ENCODE results near the gene NOXO1. TPM values are rescaled to one million over a fixed set of nuclear protein-coding genes. Genes with fewer than 3 reads are reported as not detected.
"Not testable (repeated sequence)": the region's sequence is repeated elsewhere in the genome, so short reads cannot be mapped to it uniquely, and the experiment has no call there.

NOXO1 gene
- total RNA-seq, 1 donor from 2014 or later = 0.13 TPM

DNA sequence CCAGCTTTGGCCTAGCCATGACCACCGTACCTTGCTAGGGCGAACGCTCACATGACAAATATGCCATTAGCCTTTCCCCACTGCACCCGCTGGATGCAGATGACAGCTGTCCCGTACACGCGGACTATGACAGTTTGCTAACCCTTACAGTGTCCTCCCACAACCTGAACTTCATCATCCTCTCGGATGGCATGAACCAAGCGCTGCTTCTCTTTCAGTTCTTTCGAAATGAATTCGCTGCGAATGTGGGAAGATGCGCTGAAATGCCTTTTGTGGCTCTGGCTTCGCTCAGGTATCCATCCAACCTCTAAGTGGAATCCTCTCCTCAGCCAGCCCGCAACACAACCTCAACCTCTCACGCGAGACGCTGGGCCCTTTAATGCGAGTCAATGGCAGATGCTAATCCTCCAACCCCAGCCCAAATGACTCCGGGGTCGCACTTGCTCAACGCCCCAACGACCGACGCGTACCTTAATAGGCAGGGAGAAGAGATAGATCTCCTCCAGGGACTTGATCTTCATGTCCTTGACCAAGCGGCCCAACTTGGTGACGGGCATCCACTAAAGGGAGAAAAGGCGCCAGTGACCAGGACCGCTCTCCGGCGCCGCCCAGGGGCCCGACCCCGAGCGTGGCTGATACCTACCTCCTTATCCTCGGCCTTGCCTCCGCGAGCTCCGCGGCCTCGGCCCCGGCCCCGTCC lies 17.3 kb downstream of the NOXO1 start:
- DNase-seq (ENCODE audit: low read depth in 2 of 2) = peak in 1 of 2 donors; percentile 57

DNA sequence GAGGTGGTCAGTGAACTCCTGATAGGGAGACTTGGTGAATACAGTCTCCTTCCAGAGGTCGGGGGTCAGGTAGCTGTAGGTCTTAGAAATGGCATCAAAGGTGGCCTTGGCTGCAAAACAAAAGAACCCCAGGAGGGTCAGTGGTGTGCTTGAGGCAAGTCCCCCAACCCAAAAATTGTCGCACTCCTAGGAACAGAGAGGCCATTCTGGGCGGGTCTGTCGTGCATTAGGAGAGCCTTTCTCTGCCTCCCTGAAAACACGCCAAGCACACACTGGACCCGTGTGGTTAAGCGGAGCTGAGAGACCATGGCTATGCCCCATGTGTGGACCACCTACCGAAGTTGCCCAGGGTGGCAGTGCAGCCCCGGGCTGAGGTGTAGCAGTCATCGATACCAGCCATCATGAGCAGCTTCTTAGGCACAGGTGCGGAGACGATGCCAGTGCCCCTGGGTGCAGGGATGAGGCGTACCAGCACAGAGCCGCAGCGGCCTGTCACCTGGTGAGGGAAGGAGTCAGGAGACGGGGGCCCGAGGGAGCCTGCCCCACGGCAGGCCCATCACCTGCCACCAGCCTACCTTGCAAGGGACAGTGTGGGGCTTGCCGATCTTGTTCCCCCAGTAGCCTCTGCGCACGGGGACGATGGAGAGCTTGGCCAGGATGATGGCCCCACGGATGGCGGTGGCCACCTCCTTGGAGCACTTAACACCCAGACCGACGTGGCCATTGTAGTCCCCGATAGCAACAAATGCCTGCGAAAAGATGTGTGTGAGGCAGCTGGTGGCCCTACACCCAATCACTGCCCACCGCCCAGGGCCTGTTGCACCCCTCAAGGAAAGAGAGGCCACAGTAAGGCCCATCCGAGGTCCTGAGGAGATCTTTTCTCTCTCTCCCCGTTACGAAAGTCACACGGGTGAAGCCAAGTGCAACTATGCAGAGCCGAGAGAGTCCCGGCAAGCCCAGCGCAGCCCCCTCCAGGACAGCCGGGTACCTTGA lies 18.8 kb downstream of the NOXO1 start:
- DNase-seq (ENCODE audit: low read depth in 2 of 2) = not testable (repeated sequence)

DNA sequence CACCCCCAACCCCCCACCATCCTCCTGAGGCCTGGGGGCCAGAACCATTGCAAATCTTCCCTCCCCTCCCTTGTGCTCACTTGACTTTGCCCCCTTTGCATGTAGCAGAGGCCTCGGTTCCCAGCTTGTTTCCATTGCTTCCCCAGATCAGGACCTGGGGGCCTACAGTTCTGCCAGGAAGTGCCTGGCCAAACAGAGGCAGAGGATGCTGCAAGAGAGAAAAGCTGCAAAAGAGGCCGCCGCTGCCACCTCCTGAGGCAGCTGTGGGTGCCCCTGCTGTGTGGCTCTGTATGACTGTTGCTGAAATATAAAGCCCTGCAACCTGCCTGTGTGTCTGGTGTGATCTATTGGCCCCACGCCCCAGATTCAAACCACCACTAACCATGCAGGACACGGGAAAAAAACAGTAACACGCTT lies 19.6 kb downstream of the NOXO1 start:
- DNase-seq (ENCODE audit: low read depth in 2 of 2) = no peak

DNA sequence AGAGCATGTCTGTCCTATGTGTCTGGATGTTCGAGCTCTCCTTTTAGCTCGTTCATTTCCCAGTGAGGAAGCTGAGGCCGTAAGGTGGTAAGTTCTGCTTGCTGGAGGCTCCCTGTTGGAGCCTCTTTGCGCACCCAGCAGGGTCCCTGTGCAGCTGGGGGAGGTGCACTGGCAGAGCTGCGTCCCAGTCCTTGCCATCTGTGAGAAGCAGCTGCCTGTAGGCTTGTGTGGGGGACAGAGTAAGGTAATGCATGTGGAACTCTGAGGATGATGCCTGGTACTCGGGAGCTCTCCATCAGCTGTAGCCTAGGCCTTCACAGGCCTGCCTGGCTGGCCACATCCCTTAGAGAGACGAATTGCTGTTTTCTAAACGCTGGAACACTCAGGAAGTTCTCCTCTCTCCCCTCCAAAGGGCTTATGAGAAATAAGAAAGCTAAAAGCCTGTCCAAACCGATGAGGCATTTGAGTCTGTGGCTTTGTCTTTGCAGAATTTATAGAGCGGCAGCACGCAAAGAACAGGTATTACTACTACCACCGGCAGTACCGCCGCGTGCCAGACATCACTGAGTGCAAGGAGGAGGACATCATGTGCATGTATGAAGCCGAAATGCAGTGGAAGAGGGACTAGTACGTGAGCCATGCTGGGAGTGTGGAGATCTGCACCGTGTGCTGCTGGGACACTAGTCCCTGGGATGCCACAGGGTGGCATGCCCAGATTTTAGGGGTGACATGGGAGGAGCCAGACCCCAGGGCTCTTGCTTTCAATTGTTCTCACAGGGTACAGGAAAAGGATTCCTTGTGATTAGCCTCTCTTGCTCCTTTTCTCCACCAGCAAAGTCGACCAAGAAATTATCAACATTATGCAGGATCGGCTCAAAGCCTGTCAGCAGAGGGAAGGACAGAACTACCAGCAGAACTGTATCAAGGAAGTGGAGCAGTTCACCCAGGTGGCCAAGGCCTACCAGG lies 20.3 kb downstream of the NOXO1 start:
- peak in 1 of 2 donors; percentile 21 for DNase-seq (ENCODE audit: low read depth in 2 of 2)

DNA sequence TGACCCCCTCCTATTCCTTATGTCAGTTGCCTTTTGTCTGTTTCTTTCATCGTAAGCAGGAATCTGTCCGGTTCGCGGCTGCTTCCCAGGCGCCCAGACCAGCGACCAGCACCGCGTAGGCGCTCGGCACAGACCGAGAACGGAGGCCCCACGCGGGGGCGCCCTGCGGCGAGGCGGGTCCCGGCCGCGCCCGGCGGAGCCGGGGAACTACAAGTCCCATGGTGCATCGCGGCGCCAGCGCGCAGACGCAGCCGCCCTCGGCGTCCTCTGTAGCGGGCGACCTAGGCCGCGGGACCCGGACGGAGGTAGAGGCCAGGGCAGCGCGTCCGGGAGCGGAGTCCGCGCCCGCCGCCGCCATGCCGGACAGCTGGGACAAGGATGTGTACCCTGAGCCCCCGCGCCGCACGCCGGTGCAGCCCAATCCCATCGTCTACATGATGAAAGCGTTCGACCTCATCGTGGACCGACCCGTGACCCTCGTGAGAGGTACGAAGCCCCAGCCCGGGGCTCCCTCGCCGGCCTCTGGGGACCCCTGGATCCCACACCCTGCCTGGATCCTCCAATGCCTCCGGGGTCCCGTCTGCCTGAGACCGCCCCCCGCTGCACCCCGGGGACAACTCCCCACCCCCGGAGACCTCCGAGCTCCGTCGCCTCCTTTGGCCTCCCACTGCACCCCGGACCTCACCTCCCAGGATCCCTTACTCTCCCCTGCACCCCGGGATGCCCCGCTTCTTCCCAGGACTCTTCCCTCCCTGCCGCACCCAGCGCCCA lies 21.8 kb downstream of the NOXO1 start, which contains the start of gene NDUFB10:
Gene NDUFB10 (plus strand): TSS at position 270 of the 771 bp plus-strand sequence. CDS start 87 bp downstream, at position 357.
- peak; percentile 83 to 93 for DNase-seq (ENCODE audit: low read depth in 2 of 2)

DNA sequence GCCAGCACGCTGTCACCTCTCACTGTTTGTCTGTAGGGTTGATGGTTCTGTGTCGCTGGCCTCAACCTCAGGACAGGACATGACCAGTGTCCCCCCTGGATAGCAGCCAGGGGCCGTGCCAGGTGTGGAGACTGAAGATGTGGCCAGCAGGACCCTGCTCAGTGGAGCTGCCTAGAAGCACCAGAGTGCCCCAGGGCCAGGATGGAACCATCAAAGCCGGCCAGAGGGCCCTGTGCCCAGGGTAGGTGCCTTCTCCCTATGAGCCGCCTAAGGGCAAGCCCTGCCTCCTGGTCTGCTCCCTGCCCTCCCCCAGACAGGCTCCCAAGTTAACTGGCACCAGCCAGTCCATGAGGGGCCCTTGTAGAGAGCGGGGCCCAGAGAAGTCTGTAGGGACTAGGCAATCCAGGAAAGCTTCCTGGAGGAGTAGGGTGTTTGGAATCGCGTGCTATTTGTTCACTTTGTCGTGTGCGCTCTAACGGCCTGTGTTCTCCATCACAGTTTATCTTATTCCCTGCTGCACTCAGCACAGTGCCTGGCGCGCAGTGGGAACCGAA lies 22.5 kb downstream of the NOXO1 start:
- no peak for DNase-seq (ENCODE audit: low read depth in 2 of 2)

DNA sequence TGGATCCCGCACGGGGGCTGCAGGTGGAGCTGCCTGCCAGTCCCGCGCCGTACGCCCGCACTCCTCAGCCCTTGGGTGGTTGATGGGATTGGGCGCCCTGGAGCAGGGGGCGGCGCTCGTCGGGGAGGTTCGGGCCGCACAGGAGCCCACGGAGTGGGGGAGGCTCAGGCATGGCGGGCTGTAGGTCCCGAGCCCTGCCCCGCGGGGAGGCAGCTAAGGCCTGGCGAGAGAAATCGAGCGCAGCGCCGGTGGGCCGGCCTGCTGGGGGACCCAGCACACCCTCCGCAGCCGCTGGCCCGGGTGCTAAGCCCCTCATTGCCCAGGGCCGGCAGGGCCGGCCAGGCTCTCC lies 23.2 kb downstream of the NOXO1 start:
- not testable (repeated sequence) for DNase-seq (ENCODE audit: low read depth in 2 of 2)

DNA sequence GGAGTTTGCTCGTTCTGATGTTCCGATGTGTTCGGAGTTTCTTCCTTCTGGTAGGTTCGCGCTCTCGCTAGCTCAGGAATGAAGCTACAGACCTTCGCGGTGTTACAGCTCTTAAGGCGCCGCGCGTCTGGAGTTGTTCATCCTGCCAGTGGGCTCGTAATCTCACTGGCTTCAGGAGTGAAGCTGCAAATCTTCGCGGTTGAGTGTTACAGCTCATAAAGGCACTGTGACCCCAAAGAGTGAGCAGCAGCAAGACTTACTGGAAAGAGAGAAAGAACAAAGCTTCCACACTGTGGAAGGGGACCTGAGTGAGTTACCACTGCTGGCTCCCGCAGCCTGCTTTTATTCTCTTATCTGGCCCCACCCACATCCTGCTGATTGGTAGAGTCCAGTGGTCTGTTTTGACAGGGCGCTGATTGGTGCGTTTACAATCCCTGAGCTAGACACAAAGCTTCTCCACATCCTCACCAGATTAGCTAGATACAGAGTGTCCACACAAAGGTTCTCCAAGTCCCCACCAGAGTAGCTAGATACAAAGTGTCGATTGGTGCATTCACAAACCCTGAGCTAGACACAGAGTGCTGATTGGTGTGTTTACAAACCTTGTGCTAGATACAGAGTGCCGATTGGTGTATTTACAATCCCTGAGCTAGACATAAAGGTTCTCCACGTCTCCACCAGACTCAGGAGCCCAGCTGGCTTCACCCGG lies 23.7 kb downstream of the NOXO1 start:
- DNase-seq (ENCODE audit: low read depth in 2 of 2) = not testable (repeated sequence)

DNA sequence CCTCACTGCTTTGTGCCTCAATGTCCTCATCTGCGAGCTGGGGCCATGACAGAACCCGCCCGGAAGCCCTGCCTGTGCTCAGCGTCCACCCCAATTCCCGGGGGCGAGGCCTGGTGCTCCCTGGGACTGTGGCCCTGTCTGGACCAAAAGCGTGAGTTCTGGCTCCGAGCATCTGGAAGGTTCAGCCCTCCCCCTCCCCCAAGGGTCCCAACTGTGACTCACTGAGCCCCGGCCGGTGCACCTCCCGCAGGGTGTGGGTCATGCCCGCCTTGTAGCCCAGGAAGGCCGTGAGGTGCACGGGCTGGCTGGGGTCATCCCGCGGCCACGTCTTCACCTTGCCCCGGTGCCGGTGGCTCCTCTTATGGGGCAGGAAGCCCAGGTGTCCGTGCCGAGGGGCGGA lies 27.5 kb downstream of the NOXO1 start:
- no peak for DNase-seq (ENCODE audit: low read depth in 2 of 2)

DNA sequence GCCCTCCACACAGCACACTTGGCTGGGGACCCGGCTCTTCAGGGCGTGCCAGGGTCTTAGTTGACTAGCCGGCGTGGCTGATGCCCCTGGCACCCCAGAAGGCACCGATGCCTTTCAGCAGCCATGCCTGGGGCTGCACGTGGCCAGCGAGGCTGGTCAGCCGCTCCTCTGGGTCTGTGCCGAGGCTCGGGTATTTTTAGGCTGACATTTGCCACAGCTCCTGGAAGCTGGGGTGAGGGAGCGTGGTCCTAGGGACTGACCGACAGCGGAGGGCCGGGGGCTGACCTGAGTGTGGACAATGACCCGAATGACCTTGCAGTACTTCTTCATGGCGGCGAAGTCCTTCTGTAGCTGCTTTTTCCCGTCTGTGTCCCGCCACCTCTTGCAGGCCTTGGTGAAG lies 30.7 kb downstream of the NOXO1 start:
- no peak for DNase-seq (ENCODE audit: low read depth in 2 of 2)

DNA sequence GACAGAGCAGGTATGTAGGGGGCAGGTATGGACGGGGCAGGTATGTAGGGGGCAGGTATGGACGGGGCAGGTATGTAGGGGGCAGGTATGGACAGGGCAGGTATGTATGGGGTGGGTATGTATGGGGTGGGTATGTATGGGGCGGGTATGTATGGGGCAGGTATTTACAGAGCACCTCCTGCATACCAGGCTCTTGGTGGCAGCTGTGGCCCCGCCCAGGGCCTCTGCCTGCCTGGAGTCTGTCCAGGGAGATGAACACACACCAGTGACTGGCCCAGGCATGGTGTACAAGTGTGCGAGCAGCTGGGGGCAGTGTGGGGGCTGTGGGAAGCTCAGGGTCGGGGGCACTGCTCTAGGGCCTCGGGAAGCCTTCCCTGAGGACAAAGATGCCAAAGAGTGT lies 31.2 kb downstream of the NOXO1 start:
- DNase-seq (ENCODE audit: low read depth in 2 of 2) = no peak

DNA sequence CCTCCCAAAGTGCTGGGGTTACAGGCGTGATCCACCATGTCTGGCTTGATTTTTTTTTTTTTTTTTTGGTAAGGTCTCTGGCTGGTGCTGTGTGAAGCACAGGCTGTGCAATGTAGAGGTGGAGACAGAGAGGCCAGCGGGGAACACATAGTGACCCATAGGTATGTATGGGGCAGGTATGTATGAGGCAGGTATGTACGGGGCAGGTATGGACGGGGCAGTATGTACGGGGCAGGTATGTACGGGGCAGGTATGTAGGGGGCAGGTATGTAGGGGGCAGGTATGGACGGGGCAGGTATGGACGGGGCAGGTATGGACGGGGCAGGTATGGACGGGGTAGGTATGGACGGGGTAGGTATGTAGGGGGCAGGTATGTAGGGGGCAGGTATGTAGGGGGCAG lies 31.8 kb downstream of the NOXO1 start:
- DNase-seq (ENCODE audit: low read depth in 2 of 2) = no peak

DNA sequence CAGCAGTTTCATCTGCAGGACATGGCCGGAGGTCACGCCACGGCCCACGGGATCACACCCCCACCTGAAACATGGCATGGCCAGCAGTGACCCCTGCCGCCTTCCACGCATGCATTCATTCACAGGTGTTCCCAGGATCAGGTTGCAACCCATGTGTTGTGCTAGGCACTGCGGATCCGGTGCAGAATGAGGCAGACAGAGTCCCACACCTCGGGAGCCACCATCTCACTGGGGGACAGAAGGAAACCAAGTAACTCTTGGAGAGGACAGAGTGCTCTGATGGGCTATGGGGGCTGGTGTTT lies 33.9 kb downstream of the NOXO1 start:
- no peak for DNase-seq (ENCODE audit: low read depth in 2 of 2)

DNA sequence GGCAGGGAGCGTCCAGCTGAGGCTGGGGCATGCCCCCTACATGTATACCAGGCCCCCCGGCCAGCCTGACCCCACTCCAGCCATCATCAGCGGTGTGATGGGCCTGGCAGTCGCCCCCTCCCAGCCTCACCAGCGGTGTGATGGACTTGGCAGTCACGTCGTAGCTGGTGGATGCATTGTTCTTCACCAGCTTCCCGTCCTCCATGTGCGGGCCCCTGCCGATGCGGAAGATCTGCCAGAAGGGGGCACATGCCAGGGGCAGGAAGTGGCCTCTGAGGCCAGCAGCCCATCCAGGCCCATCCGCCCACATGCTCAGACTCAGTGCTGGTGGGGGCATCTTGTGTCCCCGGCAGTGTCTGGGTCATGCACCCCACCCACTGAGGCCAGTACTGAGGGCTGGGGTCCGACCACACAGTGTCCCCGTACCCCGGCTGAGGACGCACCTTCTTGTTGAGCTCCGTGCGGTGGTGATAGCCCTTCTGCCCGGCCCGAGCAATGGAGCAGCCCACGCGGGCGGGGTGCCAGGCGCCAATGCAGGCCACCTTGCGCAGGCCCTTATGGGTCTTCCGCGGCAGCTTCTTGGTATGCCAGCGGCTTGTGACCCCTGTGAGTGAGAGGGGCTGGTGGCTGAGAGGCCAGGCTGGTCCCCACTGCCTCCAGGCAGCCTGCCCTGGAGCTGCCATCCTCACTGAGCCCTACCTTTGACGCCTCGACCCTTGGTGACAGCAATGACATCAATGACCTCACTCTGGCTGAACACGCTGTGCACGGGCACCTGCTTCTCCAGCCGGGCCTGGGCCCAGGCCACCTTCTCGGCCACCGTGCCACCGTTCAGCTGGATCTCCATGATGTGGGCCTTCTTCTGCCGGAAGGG lies 34.5 kb downstream of the NOXO1 start:
- no peak for DNase-seq (ENCODE audit: low read depth in 2 of 2)

DNA sequence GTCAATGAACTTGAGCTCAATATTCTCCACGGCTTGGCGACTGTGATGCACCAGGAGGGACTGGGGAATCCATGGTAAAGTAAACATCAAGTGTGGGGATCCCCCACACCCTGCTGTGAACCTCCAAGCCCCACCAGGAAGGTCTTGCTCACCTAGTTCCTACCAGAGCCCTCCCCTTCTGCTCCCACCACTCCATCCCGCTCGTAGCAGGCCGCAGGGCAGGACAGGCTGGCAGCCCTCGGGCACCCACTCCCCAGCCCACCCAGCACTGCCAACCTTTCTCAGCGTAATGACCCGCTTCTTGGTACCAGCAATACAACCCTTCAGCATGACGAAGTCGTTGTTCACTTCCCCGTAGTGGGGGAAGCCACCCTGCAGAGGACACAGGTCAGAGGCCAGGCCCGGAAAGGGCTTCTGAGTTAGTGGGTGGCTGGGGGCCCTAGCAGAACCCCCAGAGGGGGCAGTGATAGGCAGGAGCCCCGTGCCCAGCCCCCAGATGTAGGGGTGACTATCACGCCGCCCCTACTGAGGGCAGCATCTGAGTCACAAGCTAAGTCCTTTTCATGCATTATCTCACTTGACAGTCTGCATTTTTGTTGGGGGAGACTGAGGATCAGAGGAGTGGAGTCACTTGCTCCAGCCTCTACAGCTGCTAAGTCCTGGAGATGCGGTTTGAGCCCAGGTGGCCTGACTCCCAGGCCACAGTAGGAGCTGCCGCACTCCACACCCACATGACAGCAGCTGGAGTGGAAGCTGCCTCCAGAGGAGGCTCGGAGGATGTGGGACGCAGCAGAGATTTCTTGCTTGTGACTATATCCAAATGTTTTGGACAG lies 35.5 kb downstream of the NOXO1 start:
- DNase-seq (ENCODE audit: low read depth in 2 of 2) = no peak

DNA sequence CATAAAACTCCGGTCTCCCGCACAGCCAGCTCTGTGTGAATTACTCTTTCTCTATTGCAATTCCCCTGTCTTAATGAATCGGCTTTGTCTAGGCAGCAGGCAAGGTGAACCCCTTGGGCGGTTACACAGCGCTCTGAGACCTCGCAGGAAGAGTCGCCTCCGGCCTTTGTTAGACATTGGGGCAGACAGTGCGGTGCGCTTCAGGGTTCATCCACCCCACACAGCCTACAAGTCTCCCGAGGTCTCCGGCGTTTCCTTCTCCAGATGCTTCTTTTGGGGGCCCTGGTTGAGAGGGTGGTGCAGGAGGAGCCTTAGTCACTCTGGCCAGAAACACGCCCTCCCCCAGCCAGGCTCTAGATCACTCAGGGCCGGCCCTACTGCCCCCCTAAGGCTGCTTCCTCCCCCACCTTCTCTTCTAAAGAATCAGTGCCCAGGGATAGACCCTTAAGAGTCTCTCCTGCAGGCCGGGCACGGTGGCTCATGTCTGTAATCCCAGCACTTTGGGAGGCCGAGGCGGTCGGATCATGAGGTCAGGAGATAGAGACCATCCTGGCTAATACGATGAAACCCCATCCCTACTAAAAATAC lies 36.6 kb downstream of the NOXO1 start:
- DNase-seq (ENCODE audit: low read depth in 2 of 2) = no peak

Measured in dermis microvascular lymphatic vessel endothelial cell (primary cell).